ENCODE measurements around the gene SLX4IP. TPM values are rescaled to one million over a fixed set of nuclear protein-coding genes. Genes with fewer than 3 reads are reported as not detected.

Gene SLX4IP
- total RNA-seq, 2 donors from 2014 or later: 4.7 to 5.8 TPM

DNA sequence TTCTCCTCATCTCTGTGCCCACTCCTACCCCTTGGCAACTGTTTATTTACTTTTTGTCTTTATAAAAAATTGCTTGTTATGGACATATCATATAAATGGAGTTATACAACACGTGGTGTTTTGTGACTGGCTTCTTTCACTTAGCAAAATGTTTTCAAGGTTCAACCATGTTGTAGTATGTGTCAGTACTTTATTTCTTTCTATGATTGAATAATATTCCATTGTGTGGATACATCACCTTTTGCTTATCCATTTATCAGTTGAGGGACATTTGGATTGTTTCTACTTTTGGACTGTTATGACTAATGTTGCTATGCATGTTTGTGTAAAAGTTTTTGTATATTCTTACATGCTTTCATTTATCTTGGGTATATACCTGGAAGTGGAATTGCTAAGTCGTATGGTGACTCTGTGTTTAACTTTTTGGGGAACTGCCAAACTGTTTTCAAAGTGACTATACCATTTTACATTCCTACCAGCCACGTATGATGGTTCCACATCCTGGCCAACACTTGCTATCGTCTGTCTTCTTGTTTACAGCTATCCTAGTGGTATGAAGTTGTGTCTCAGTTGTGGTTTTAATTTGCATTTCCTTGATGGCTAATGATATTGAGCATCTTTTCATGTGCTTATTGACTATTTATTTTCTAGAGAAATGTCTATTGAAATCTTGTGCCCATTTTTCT lies 84.4 kb downstream of the SLX4IP start:
- Histone ChIP-seq H3K27me3 (replicated peaks; ENCODE audit: insufficient read depth) (no peaks in the 10 kb centered on the region), H3K9me3 (no peaks in the 10 kb centered on the region), H3K4me1 (ENCODE audit: control insufficient read depth in 1 of 2, low read depth in 2 of 2) (peaks cover under 1 to 8% of the 10 kb centered on the region in 2 donors), H3K27ac (no peak overlapping the region), H3K4me3 (no peak overlapping the region), H3K36me3 (no peaks in the 10 kb centered on the region)
- TF ChIP-seq CTCF (IDR thresholded peaks at IDR 0.05): no peak
- no peak for DNase-seq (ENCODE audit: low spot score)
- ATAC-seq (ENCODE audit: insufficient number of reproducible peaks, low FRiP score, low read depth): no peak

- ATAC-seq (ENCODE audit: insufficient number of reproducible peaks, low FRiP score, low read depth) (no peak), DNase-seq (ENCODE audit: low spot score) (no peak)
- peaks cover 0 to 6% of the 10 kb centered on the region in 2 donors for H3K4me1 ChIP-seq (ENCODE audit: control insufficient read depth in 1 of 2, low read depth in 2 of 2)
- no peaks in the 10 kb centered on the region for H3K9me3 ChIP-seq
- no peaks in the 10 kb centered on the region for H3K36me3 ChIP-seq
- no peak overlapping the region for H3K27ac ChIP-seq
- no peak for TF ChIP-seq CTCF (IDR thresholded peaks at IDR 0.05)
- no peaks in the 10 kb centered on the region for H3K27me3 ChIP-seq (replicated peaks; ENCODE audit: insufficient read depth)
- no peak overlapping the region for H3K4me3 ChIP-seq
These were observed 85.4 kb downstream of the SLX4IP start for GRCh38 chr20:10520528-10520927.

- peaks cover 0 to 6% of the 10 kb centered on the region in 2 donors for H3K4me1 ChIP-seq (ENCODE audit: control insufficient read depth in 1 of 2, low read depth in 2 of 2)
- no peak for TF ChIP-seq CTCF (IDR thresholded peaks at IDR 0.05)
- H3K36me3 ChIP-seq: no peaks in the 10 kb centered on the region
- H3K9me3 ChIP-seq: no peaks in the 10 kb centered on the region
- no peaks in the 10 kb centered on the region for H3K27me3 ChIP-seq (replicated peaks; ENCODE audit: insufficient read depth)
- no peak for ATAC-seq (ENCODE audit: insufficient number of reproducible peaks, low FRiP score, low read depth)
- no peak overlapping the region for H3K27ac ChIP-seq
- no peak overlapping the region for H3K4me3 ChIP-seq
- DNase-seq (ENCODE audit: low spot score): no peak
These were observed 86.1 kb downstream of the SLX4IP start for GRCh38 chr20:10521068-10521831.

DNA sequence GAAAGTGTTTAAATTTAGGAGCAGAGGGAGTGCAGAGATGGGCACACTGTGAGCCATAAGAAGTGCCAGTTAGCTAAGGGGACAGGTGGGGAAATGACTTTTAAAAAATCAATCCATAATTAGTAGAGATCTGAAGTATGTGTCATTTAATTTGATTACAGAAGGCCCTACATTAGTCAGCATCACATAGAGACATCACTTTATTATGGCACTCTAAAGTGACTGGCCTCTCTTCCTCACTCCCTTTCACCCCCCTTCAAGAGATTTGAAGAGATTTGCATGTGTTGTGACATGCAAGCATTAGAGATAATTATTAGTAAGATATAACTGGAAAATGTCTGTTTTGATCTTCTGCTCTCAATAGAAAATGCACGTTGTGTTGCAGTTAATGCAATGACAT lies 86.7 kb downstream of the SLX4IP start:
- ATAC-seq (ENCODE audit: insufficient number of reproducible peaks, low FRiP score, low read depth) (no peak), DNase-seq (ENCODE audit: low spot score) (no peak)
- Histone ChIP-seq H3K27ac (no peak overlapping the region), H3K9me3 (no peaks in the 10 kb centered on the region), H3K27me3 (replicated peaks; ENCODE audit: insufficient read depth) (no peaks in the 10 kb centered on the region), H3K4me3 (no peak overlapping the region), H3K36me3 (no peaks in the 10 kb centered on the region), H3K4me1 (ENCODE audit: control insufficient read depth in 1 of 2, low read depth in 2 of 2) (peaks cover 0 to 6% of the 10 kb centered on the region in 2 donors)
- TF ChIP-seq CTCF (IDR thresholded peaks at IDR 0.05): no peak

GRCh38 chr20:10522328-10522727 lies 87.2 kb downstream of the SLX4IP start:
- H3K4me1 ChIP-seq (ENCODE audit: control insufficient read depth in 1 of 2, low read depth in 2 of 2): peaks cover 0 to 6% of the 10 kb centered on the region in 2 donors

More at GRCh38 chr20:10522328-10522727, 87.2 kb downstream of the SLX4IP start:
- TF ChIP-seq CTCF (IDR thresholded peaks at IDR 0.05): no peak
- Histone ChIP-seq H3K9me3 (no peaks in the 10 kb centered on the region), H3K36me3 (no peaks in the 10 kb centered on the region), H3K27ac (no peak overlapping the region), H3K4me3 (no peak overlapping the region), H3K27me3 (replicated peaks; ENCODE audit: insufficient read depth) (no peaks in the 10 kb centered on the region)
- ATAC-seq (ENCODE audit: insufficient number of reproducible peaks, low FRiP score, low read depth) (no peak), DNase-seq (ENCODE audit: low spot score) (no peak)
